HG03521 (cell line): ENCODE results near the gene DYNLL2.
"Not testable (repeated sequence)": the region's sequence is repeated elsewhere in the genome, so short reads cannot be mapped to it uniquely, and the experiment has no call there.

ENCODE experiments used
- ATAC-seq: cut with Tn5 transposase; IDR thresholded peaks from one replicate; pipeline ENCODE4 v1.9.1; 2021; ENCODE audit warnings: mild to moderate bottlenecking, moderate library complexity; ENCODE audit not compliant: unreplicated experiment

DYNLL2 gene

GRCh38 chr17:58066401-58066800 is 16.8 kb upstream of the DYNLL2 start:
- ATAC-seq: no peak

DNA sequence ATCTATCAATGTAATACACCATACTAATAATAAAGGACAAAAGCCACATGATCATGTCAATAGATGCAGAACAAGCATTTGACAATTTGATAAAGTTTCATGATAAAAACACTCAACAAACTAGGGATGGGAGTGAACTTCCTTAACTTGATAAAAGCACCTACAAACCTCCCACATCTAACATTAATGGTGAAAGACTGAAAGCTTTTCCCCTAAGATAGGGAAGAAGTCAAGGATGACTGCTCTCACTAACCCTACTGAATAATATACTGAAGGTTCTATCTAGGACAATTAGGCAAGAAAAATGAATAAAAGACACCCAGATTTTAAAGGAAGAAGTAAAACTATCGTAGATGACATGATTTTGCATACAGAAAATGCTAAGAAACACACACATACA is 10.4 kb upstream of the DYNLL2 start:
- no peak for ATAC-seq

- not testable (repeated sequence) for ATAC-seq
Observed at GRCh38 chr17:58073266-58073665, 10.0 kb upstream of the DYNLL2 start.

DNA sequence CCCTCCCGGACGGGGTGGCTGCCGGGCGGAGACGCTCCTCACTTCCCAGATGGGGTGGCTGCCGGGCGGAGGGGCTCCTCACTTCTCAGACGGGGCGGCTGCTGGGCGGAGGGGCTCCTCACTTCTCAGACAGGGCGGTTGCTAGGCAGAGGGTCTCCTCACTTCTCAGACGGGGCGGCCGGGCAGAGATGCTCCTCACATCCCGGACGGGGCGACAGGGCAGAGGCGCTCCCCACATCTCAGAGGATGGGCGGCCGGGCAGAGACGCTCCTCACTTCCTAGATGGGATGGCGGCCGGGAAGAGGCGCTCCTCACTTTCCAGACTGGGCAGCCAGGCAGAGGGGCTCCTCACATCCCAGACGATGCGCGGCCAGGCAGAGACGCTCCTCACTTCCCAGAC is 8.8 kb upstream of the DYNLL2 start:
- ATAC-seq: not testable (repeated sequence)

GRCh38 chr17:58079300-58080033 is 3.8 kb upstream of the DYNLL2 start:
- ATAC-seq: no peak

GRCh38 chr17:58081646-58082340 is 1.4 kb upstream of the DYNLL2 start:
- no peak for ATAC-seq

DNA sequence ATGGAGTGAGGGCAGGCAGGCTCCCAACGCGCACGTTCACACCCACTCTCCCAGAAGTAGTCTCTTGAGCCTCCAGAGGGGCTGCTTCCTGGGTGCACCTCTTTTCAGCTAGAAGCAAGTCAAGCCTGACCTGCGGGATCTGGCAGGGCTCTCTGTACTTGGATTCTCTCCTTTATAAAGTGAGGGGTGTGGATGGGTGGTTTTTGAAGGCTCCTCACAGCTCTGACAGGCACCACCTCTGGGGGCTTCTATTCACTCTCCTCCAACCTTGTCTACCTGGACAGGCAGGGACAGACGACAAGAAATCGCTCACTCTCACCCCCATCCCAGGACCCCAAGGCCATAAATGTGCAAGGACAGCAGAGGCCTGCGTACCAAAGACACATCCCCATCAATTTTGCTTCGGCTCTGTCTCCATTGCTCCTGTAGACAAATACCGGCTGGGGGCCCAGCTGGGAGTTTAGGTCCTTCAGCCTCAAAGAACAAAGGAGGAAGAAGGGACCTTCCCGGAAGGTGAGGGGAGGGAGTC is 814 bp upstream of the DYNLL2 start:
- ATAC-seq: no peak

- peak; percentile 43 for ATAC-seq
Observed at GRCh38 chr17:58083491-58084316, 485 bp downstream of the DYNLL2 start.

- no peak for ATAC-seq
Observed at GRCh38 chr17:58084317-58084981, 1.2 kb downstream of the DYNLL2 start.

- ATAC-seq: no peak
Observed at GRCh38 chr17:58085039-58085715, 2.0 kb downstream of the DYNLL2 start.

DNA sequence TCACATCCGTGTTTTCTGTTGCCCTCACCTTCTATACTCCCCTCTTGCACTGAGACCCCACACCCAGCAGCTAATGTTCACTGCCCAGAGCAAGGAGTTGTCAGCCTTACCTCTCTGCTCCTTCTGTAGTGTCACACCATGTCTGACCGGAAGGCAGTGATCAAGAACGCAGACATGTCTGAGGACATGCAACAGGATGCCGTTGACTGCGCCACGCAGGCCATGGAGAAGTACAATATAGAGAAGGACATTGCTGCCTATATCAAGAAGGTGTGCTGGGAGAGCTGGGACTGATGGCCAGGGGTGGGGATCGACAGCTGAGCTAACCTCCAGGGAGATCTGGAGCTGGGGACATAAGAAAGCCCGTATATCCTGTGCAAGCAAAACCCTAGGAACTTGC is 3.7 kb downstream of the DYNLL2 start:
- ATAC-seq: no peak

GRCh38 chr17:58088624-58089023 is 5.4 kb downstream of the DYNLL2 start:
- no peak for ATAC-seq

GRCh38 chr17:58089111-58089510 is 5.9 kb downstream of the DYNLL2 start:
- ATAC-seq: no peak

GRCh38 chr17:58091024-58091567 is 7.9 kb downstream of the DYNLL2 start:
- no peak for ATAC-seq

GRCh38 chr17:58092101-58092796 is 9.0 kb downstream of the DYNLL2 start:
- no peak for ATAC-seq

GRCh38 chr17:58092797-58093385 is 9.7 kb downstream of the DYNLL2 start:
- ATAC-seq: no peak

- no peak for ATAC-seq
Observed at GRCh38 chr17:58094118-58094517, 10.9 kb downstream of the DYNLL2 start.

- no peak for ATAC-seq
Observed at GRCh38 chr17:58096892-58097291, 13.7 kb downstream of the DYNLL2 start.
